GM21529 (cell line): Measurements from ENCODE around the gene RNF11.

Experiments used
- ATAC-seq: cut with Tn5 transposase; IDR thresholded peaks from one replicate; pipeline ENCODE4 v1.9.1; 2021; ENCODE audit not compliant: unreplicated experiment

RNF11 gene

DNA sequence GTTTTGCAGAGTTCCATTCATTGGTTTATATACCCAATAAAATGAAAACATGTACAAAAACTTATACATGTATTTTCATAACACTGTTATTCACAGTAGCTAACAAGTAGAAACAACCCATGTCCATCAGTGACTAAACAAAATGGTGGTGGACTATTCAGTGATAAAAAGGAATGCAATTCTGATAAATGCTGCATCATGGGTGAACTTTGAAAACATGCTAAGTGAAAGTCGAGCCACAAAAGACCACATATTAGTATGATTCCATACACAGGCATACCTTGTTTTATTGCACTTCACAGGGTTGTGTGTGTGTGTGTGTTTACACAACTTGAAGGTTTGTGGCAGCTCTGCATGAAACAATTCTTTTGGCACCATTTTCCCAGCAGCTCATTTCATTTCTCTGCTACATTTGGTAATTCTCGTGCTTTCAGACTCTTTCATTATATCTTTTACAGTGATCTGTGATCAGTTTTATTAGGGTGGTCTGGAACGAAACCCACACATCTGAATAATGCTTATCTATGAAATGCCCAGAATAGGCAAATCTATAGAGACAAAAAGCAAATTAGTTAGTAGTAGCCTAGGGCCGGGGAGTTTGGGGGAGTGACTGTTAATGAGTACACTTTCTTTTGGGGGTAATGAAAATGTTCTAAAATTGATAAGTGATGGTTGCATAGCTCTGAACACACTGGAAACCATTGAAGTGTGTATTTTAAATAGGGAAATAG, 27.2 kb downstream of the RNF11 start:
- no peak for ATAC-seq

- ATAC-seq: no peak
These were observed 28.4 kb downstream of the RNF11 start for GRCh38 chr1:51264451-51264850.

GRCh38 chr1:51265618-51266017, 29.5 kb downstream of the RNF11 start:
- no peak for ATAC-seq

DNA sequence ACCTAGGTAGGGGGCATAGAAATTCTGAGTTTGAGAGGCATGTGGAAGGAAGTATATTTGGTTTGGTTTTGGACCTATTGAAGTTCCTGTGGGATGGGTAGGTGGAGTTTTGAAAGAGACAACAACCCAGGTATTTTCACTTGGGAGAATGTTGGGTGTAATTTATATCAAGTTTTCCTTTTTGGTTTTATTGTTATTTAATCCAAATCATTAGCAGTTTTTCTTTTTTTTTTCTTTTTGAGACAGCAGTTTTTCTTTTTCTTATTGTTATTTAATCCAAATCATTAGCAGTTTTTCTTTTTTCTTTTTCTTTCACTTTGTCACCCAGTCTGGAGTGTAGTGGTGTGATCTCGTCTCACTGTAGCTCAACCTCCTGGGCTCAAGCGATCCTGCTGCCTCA, 30.1 kb downstream of the RNF11 start:
- ATAC-seq: no peak

DNA sequence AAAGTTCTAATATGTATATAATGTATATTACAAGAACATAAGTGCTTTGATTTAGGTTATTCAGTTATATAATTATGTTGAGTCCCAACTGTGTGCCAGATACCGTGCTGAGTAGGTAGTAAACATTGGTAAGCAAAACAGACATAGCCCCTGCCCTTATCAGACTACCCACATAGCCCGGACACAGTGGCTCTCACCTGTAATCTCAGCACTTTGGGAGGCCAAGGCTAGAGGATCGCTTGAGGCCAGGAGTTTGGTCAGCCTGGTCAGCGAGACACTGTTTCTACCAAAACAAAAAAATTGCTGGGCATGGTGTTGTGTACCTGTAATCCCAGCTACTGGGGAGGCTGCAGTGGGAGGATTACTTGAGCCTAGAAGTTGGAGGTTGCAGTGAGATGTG, 30.7 kb downstream of the RNF11 start:
- ATAC-seq: no peak

DNA sequence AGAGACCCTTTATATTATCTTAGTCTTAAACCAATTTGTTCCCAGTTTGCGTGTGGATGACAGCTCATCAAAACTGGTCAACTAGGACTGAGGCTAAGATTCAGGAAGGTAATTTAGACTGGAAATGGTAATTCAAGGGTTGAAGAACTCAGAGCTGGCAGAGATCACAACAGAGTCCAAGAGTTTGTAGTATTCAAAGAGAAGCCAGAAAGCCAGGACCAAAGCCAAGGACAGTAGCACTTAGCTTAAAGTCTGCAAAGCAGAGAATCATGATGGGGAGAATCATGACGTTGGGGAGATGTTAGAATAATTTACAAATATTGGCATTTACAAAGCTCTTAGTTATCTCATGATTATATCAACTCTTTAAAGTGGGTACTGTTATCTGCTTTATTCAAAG, 32.6 kb downstream of the RNF11 start:
- ATAC-seq: peak; percentile 32

DNA sequence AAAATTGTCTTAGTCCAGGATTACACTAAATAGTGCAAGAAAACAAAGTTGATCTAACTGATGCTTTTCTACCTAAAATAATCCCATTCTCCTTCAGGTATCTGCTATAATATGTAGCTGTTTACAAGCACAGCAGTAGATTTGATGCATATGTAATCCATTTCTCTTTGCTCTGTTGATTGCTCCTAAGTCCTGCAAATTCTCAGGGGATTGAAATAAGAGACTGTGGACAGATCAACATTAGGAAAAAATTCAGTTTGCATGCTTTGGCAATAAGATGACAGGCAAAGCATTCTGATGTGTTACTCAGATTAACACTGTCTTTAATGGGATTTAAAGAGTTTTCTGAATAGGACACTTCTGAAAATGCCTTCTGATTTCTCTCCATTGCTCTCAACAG, 34.7 kb downstream of the RNF11 start:
- ATAC-seq: no peak

DNA sequence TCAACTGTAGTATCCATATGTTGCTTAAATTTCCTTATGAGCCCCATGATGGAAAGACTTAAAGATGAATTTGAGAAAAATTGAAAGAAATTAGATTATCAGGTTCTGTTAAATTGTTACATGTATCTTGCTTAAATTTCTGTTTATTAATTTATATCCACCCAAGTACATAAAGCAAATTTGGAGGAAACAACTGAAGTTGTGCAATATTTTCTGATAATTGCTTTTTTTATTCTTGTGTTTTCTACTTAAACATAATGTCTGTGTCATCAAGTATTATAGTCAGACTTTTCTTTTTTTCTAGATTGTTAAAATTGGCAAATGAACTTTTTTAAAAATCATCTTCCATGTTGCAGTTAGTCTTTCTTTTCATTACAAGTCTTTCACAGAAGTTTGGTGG, 36.8 kb downstream of the RNF11 start:
- ATAC-seq: no peak

DNA sequence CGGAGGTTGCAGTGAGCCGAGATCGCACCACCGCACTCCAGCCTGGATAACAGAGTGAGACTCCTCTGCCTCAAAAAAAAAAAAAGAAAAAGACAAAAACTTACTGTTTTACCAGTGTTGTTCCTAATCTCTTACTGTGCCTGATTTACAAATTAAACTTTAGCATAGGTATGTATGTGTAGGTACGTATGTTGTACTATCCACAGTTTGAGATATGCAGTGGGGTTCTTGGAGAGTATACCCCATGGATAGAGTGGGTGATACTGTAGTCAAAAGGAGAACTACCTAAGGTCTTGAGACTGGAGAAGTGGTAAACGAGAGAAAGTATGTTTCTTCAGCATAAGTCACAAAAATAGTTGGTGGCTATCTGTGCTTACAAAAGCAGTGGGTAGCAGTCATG, 38.6 kb downstream of the RNF11 start:
- no peak for ATAC-seq

DNA sequence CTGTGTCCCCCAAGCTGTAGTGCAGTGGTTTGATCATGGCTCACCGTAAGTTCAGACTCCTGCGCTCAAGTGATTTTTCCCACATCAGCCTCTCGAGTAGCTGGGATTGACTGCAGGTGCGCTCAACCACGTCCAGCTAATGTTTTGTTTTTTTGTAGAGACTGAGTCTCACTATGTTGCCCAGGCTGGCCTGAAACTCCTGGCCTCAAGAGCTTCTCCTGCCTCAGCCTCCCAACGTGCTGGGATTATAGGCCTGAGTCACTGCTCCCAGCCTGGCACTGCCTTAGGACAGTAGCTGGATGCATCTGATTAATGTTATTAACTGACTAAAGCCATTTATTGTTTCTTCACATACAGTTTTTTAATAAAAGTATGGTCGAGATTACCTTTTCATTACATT, 40.2 kb downstream of the RNF11 start:
- ATAC-seq: no peak

GRCh38 chr1:51280321-51280978, 44.4 kb downstream of the RNF11 start:
- ATAC-seq: no peak

DNA sequence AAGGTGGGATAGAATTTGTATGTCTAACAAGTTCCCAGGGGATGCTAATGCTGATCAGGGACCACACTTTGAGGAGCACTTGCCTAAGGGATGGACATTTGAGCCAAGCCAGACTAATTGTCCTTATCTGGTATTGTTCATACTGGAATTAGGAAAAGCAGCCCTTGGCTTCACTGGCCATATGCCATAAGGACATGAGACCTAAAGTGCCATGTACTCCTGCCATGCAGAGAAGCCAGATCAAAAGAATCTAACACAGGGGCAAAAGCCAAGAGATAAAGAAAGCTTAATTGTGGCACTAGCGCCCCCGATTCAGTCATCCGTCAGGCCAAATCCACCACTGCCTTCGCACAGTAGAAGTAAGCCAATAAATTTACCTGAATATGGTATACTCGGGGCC, 45.7 kb downstream of the RNF11 start:
- ATAC-seq: no peak

- no peak for ATAC-seq
These were observed 46.5 kb downstream of the RNF11 start for GRCh38 chr1:51282605-51283004.

DNA sequence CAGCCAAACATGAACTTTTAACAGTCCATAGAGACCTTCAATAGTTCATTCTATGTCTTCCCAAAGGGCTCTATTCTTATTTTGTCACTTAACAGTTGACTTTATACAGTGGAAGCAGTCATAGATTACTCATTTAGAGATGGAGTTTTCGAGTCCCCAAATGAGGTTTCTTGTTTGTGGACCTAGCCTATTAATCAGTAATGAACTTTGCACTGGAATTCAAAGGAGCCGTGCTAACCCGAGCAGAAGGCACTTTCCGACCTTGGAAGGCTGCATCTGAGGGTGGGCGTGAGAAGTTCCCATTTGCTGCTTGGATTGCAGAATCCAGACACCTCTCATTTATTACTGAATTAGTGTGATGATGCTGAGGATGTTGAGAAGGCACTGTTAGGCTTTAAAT, 47.9 kb downstream of the RNF11 start:
- ATAC-seq: no peak

DNA sequence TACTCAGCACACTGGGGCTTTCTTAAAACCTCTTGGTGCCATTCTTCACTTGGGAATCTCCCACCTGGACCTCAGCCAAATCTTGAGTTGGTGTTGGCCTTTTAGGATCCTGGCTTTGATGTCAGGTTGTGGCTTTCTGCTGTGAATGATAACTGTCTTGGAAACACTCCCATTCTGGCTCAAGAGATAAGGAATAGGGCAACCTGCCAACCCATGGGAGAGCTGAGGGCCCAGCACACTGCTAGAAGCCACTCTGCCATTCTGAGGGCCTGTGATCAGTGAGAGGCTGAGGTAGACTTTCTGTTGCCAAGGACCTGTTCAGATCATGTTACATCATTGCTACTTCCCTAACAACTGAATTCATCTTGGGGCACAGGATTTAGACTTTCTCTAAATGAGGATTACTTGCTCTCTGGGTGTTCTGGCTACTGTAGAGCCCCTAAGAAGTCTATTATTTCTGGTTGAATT, 48.4 kb downstream of the RNF11 start:
- ATAC-seq: peak; percentile 39

DNA sequence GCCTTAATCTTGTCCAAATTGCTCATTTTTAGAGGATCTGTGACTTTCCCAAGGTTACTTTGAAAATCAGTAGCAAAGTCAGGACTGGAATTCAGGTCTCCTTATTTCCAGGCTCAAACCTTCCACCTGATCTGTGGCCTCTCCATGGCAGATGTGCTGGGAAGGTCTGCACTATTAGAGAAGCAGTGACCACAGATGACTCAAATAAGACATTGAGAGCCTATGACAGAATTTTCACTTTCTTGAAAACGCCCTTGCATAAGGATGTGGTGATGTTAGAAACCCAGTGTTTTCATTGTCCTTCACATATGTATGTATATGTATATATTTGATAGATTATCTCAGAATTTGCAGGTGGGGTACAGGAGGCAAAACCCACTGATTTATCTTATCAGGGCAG, 49.0 kb downstream of the RNF11 start:
- ATAC-seq: peak; percentile 96

DNA sequence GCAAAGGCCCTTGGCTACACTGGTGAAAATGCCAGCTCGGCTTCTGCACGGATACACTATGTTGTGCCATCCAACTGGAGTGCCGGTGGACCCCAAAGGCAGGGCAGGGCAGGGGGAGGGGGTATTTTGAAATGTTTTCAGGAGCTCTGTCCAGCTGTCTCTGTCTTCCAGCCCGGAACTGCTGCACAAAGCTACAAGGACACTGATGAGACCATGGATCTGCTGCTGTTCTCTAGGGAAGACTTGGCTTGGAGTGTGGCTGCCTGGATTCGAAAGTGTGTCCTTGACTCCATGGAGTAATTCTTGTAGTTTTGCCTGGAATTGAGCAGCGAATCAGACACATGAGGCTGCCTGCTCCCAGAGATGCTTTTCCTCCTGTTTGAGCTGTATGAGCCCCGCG, 51.9 kb downstream of the RNF11 start:
- no peak for ATAC-seq

DNA sequence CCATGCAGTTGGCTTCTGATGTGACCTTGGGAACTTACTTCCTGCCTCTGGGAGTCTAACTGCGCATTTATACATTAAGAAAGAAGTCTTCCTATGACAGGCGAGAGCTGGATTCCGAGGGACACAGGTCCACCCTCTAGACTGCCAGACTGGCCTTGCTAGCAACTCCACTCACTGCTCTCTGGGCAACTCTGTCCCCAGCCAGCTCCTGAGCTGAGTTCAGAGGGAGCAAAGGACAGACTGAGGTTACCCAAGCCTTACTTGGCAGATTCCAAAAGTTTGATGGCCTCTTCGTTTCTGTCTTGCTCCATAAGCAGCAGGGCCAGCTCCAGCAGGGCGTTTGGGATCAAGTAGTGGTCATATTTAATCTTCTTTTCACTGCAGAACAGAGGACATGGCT, 52.5 kb downstream of the RNF11 start:
- no peak for ATAC-seq

DNA sequence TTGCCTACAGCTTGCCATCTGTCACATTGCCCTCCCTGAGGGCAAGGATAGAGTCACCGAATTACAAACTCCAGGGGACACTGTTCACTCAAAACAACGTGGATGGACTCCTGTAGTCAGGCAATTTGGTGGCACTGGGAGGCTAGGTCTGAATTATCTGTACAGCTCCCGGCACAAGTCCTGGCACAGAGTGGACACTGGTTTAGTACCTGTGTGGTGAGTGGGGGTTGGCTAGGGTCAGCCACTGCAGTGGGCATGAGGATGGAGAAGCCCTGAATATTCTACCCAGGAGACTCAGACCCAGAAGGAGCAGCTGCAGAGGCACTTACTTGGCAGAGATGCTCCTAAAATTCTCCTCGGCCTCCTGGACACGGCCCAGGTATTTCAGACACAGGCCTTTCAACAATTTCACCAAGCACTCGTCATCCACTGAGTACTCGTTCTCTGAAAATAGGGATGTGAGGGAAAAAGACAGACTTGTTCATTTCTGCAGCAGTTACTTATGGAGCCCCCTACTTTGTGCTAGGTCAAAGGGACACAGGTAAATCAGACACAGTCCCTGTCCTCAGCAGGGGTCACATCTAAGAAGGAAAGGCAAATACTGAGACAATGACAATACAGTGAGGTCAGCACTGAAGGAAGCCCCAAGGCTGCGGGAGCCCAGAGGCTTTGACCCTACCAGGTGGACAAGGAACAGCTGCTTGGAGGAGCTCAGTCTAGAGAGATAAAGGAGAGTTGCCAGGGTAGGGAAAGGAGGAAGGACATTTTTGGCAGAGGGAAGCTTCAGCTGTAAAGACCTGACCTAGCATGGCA, 53.8 kb downstream of the RNF11 start:
- ATAC-seq: no peak

GRCh38 chr1:51290489-51290847, 54.4 kb downstream of the RNF11 start:
- ATAC-seq: no peak

DNA sequence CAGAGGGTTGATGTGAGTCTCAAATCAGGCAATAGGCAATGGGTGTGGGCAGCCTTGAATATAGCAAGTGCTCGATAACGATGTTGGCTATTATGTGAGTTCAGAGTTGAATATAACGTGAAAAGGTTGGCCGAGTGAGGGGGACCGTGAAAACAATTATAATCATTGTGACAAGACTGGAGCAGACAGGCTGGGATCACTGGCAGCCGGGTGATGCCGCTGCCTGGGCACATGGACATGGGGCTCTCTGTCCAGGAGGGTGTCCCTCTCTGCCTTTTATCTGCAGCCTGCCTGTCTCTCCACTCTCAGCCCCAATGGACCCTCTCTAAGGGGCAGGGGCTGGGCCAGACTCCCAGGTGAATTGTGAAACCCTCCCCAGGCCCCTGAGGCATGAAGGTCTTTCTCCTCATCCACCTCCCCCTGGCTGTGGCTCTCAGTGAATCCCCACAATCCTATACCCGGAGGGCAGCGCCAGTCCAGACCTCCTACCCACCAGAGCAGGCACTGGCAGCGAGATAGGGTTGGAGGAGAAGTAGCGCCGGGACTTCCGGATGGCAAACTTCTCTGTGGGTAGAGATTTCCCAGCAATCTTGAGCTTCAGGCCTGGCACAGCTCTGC, 57.9 kb downstream of the RNF11 start:
- ATAC-seq: no peak
